ENCODE data around the gene WDR45.

WDR45 gene

DNA sequence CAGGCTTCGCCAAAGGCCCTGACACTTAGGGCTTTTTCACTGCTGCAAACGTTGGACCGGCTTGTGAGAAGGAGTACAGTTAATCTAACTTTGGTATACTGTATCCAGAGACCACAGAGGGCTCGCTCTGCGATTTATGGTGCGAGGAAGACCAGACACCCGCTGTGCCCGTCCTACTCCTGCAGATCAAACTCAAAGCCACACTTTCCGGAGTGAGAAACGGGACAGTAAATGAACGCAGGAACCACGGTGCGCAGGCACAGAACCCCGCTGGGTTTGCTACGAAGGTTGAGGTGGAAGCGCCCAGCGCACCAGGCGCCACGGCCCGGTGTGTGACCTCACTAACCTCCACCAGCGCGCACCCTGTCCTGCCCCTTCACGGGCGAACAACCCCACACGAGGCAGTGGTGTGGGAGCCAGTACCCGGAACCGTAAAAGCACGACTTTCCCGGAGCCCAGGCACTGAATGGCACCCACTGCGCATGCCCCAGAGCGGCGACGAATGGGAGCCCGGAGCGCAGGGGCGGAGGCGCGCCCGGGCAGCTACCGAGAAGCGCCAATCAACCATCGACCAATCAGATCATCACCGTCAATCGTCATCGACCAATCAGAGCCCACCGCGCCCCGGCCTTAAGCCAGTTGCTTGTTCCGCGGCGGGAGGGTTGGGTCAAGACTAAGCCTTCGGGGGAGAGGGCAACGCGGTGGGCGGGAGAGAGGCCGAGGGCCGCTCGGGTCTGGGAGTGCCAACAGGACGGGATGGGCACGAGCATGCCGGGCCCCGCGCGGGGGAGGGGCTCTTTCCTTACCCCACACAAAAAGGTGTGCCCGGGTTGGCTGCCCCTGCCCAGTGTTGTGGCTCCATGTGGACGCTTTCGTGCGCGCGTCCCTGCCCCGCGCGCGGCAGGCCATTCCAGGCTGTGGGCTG, 21.3 kb upstream of the WDR45 start (continued):
- TF ChIP-seq, protein P1, sequence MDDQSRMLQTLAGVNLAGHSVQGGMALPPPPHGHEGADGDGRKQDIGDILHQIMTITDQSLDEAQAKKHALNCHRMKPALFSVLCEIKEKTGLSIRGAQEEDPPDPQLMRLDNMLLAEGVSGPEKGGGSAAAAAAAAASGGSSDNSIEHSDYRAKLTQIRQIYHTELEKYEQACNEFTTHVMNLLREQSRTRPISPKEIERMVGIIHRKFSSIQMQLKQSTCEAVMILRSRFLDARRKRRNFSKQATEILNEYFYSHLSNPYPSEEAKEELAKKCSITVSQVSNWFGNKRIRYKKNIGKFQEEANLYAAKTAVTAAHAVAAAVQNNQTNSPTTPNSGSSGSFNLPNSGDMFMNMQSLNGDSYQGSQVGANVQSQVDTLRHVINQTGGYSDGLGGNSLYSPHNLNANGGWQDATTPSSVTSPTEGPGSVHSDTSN (CRISPR knock-in tag; IDR thresholded peaks at IDR 0.05): no peak
- no peak for TF ChIP-seq ZNF202 (tag by site-specific recombination; IDR thresholded peaks at IDR 0.05; ENCODE audit: borderline replicate concordance)
- TF ChIP-seq ZNF2 (tag by site-specific recombination; IDR thresholded peaks at IDR 0.05): 0 out of 2 replicates have a peak, but pooled peaks have one; percentile 21
- TF ChIP-seq, protein P2, sequence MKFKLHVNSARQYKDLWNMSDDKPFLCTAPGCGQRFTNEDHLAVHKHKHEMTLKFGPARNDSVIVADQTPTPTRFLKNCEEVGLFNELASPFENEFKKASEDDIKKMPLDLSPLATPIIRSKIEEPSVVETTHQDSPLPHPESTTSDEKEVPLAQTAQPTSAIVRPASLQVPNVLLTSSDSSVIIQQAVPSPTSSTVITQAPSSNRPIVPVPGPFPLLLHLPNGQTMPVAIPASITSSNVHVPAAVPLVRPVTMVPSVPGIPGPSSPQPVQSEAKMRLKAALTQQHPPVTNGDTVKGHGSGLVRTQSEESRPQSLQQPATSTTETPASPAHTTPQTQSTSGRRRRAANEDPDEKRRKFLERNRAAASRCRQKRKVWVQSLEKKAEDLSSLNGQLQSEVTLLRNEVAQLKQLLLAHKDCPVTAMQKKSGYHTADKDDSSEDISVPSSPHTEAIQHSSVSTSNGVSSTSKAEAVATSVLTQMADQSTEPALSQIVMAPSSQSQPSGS (tag by site-specific recombination; IDR thresholded peaks at IDR 0.05; ENCODE audit: low read depth): no peak
- TF ChIP-seq, protein P3, sequence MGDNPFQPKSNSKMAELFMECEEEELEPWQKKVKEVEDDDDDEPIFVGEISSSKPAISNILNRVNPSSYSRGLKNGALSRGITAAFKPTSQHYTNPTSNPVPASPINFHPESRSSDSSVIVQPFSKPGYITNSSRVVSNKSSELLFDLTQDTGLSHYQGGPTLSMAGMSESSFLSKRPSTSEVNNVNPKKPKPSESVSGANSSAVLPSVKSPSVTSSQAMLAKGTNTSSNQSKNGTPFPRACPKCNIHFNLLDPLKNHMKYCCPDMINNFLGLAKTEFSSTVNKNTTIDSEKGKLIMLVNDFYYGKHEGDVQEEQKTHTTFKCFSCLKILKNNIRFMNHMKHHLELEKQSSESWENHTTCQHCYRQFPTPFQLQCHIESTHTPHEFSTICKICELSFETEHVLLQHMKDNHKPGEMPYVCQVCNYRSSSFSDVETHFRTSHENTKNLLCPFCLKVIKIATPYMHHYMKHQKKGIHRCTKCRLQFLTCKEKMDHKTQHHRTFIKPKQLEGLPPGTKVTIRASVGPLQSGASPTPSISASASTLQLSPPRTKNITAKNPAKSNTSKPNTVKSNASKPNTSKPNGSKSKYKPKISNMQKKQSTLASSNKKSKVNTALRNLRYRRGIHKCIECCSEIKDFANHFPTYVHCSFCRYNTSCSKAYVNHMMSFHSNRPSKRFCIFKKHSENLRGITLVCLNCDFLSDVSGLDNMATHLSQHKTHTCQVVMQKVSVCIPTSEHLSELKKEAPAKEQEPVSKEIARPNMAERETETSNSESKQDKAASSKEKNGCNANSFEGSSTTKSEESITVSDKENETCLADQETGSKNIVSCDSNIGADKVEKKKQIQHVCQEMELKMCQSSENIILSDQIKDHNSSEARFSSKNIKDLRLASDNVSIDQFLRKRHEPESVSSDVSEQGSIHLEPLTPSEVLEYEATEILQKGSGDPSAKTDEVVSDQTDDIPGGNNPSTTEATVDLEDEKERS (tag by site-specific recombination; IDR thresholded peaks at IDR 0.05): no peak
- peak; percentile 42; the same call in 1 of the 2 replicates for TF ChIP-seq OSR2 (tag by site-specific recombination; IDR thresholded peaks at IDR 0.05)
- TF ChIP-seq, protein P4, sequence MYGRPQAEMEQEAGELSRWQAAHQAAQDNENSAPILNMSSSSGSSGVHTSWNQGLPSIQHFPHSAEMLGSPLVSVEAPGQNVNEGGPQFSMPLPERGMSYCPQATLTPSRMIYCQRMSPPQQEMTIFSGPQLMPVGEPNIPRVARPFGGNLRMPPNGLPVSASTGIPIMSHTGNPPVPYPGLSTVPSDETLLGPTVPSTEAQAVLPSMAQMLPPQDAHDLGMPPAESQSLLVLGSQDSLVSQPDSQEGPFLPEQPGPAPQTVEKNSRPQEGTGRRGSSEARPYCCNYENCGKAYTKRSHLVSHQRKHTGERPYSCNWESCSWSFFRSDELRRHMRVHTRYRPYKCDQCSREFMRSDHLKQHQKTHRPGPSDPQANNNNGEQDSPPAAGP (tag by site-specific recombination; IDR thresholded peaks at IDR 0.05): no peak
- TF ChIP-seq, protein P5, sequence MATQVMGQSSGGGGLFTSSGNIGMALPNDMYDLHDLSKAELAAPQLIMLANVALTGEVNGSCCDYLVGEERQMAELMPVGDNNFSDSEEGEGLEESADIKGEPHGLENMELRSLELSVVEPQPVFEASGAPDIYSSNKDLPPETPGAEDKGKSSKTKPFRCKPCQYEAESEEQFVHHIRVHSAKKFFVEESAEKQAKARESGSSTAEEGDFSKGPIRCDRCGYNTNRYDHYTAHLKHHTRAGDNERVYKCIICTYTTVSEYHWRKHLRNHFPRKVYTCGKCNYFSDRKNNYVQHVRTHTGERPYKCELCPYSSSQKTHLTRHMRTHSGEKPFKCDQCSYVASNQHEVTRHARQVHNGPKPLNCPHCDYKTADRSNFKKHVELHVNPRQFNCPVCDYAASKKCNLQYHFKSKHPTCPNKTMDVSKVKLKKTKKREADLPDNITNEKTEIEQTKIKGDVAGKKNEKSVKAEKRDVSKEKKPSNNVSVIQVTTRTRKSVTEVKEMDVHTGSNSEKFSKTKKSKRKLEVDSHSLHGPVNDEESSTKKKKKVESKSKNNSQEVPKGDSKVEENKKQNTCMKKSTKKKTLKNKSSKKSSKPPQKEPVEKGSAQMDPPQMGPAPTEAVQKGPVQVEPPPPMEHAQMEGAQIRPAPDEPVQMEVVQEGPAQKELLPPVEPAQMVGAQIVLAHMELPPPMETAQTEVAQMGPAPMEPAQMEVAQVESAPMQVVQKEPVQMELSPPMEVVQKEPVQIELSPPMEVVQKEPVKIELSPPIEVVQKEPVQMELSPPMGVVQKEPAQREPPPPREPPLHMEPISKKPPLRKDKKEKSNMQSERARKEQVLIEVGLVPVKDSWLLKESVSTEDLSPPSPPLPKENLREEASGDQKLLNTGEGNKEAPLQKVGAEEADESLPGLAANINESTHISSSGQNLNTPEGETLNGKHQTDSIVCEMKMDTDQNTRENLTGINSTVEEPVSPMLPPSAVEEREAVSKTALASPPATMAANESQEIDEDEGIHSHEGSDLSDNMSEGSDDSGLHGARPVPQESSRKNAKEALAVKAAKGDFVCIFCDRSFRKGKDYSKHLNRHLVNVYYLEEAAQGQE (tag by site-specific recombination; IDR thresholded peaks at IDR 0.05): no peak
- no peak for TF ChIP-seq ZFP37 (tag by site-specific recombination; IDR thresholded peaks at IDR 0.05)
- no peak for TF ChIP-seq ZNF239 (tag by site-specific recombination; IDR thresholded peaks at IDR 0.05)
- TF ChIP-seq ZNF747 (tag by site-specific recombination; IDR thresholded peaks at IDR 0.05): no peak
- TF ChIP-seq, protein P6, sequence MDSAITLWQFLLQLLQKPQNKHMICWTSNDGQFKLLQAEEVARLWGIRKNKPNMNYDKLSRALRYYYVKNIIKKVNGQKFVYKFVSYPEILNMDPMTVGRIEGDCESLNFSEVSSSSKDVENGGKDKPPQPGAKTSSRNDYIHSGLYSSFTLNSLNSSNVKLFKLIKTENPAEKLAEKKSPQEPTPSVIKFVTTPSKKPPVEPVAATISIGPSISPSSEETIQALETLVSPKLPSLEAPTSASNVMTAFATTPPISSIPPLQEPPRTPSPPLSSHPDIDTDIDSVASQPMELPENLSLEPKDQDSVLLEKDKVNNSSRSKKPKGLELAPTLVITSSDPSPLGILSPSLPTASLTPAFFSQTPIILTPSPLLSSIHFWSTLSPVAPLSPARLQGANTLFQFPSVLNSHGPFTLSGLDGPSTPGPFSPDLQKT (IDR thresholded peaks at IDR 0.05; ENCODE audit: borderline replicate concordance, low read depth, low read length): no peak
- TF ChIP-seq ZNF768 (tag by site-specific recombination; IDR thresholded peaks at IDR 0.05): no peak
- 0 out of 2 replicates have a peak, but pooled peaks have one; percentile 35 for TF ChIP-seq SCRT2 (tag by site-specific recombination; IDR thresholded peaks at IDR 0.05)
- no peak for TF ChIP-seq ZNF560 (tag by site-specific recombination; IDR thresholded peaks at IDR 0.05; ENCODE audit: borderline replicate concordance)
- no peak for TF ChIP-seq ZNF658 (tag by site-specific recombination; IDR thresholded peaks at IDR 0.05)
- TF ChIP-seq, protein P7, sequence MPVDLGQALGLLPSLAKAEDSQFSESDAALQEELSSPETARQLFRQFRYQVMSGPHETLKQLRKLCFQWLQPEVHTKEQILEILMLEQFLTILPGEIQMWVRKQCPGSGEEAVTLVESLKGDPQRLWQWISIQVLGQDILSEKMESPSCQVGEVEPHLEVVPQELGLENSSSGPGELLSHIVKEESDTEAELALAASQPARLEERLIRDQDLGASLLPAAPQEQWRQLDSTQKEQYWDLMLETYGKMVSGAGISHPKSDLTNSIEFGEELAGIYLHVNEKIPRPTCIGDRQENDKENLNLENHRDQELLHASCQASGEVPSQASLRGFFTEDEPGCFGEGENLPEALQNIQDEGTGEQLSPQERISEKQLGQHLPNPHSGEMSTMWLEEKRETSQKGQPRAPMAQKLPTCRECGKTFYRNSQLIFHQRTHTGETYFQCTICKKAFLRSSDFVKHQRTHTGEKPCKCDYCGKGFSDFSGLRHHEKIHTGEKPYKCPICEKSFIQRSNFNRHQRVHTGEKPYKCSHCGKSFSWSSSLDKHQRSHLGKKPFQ (tag by site-specific recombination; IDR thresholded peaks at IDR 0.05): no peak
- TF ChIP-seq SCRT1 (tag by site-specific recombination; IDR thresholded peaks at IDR 0.05; ENCODE audit: borderline replicate concordance): no peak
- TF ChIP-seq ZNF274 (IDR thresholded peaks at IDR 0.05; ENCODE audit: low read length): no peak
- TF ChIP-seq ZNF274 (tag by site-specific recombination; IDR thresholded peaks at IDR 0.05; ENCODE audit: borderline replicate concordance): no peak
- peak; percentile 62; the same call in 1 of the 2 replicates for TF ChIP-seq KLF9 (tag by site-specific recombination; IDR thresholded peaks at IDR 0.05; ENCODE audit: low read depth)
- no peak for TF ChIP-seq ZNF558 (tag by site-specific recombination; IDR thresholded peaks at IDR 0.05)
- no peak for TF ChIP-seq ZNF416 (tag by site-specific recombination; IDR thresholded peaks at IDR 0.05)
- no peak for TF ChIP-seq ZNF354C (tag by site-specific recombination; IDR thresholded peaks at IDR 0.05; ENCODE audit: borderline replicate concordance, low read depth)
- no peak for TF ChIP-seq GLI4 (tag by site-specific recombination; IDR thresholded peaks at IDR 0.05)
- no peak for TF ChIP-seq ZNF132 (tag by site-specific recombination; IDR thresholded peaks at IDR 0.05; ENCODE audit: borderline replicate concordance)

Data from HEK293 (cell line).